ENCODE data around the gene RSBN1.

RSBN1 gene

DNA sequence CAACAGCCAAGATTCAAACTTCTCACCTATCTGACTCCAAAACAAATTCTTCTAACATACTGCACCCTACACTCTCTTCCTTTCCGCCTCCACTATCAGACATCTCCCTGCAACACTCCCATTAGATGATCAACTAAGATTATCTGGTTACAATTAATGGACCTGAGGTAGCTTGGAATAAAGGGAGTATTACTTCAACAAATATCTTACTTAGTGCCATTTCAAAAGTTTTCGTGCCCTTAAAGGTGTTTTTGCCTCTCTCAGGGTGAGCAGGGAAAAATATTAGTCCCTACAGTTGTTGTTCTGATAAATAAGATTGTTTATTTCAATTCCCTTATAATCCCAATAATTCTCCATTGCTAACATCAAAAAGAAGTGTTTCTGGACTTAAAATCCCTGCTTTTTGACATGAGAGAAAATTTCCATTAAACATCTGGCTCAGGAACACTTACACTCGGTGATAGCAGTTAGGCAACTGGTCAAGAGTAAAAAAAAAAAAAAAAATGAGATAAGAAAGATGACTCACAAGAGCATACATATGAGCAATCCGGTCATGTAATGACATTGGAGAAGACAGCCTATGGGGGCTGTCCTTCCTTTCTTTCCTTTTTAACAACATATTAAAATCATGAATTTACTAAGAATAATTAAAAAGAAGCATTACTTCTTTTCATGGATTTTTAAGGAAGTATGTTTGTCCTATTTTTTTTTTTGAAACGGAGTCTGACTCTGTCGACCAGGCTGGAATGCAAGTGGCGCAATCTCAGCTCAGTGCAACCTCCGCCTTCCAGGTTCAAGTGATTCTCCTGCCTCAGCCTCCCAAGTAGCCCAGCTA, 7.6 kb downstream of the RSBN1 start (continued):
- TF ChIP-seq MEIS1 (CRISPR knock-in tag; IDR thresholded peaks at IDR 0.05; ENCODE audit: borderline replicate concordance) (no peak), OVOL3 (tag by site-specific recombination; IDR thresholded peaks at IDR 0.05) (no peak), ZNF366 (tag by site-specific recombination; conservative IDR thresholded peaks at IDR 0.05) (peak; percentile 68), ZNF600 (tag by site-specific recombination; IDR thresholded peaks at IDR 0.05) (no peak), ZNF112 (tag by site-specific recombination; IDR thresholded peaks at IDR 0.05) (no peak), ZNF391 (tag by site-specific recombination; IDR thresholded peaks at IDR 0.05; ENCODE audit: borderline replicate concordance, low read depth) (no peak), ZNF23 (tag by site-specific recombination; IDR thresholded peaks at IDR 0.05; ENCODE audit: borderline replicate concordance) (no peak), ZXDB (tag by site-specific recombination; IDR thresholded peaks at IDR 0.05) (0 out of 2 replicates have a peak, but pooled peaks have one; percentile 38)
- TF ChIP-seq, protein P1, sequence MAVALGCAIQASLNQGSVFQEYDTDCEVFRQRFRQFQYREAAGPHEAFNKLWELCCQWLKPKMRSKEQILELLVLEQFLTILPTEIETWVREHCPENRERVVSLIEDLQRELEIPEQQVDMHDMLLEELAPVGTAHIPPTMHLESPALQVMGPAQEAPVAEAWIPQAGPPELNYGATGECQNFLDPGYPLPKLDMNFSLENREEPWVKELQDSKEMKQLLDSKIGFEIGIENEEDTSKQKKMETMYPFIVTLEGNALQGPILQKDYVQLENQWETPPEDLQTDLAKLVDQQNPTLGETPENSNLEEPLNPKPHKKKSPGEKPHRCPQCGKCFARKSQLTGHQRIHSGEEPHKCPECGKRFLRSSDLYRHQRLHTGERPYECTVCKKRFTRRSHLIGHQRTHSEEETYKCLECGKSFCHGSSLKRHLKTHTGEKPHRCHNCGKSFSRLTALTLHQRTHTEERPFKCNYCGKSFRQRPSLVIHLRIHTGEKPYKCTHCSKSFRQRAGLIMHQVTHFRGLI (tag by site-specific recombination; IDR thresholded peaks at IDR 0.05) = no peak

DNA sequence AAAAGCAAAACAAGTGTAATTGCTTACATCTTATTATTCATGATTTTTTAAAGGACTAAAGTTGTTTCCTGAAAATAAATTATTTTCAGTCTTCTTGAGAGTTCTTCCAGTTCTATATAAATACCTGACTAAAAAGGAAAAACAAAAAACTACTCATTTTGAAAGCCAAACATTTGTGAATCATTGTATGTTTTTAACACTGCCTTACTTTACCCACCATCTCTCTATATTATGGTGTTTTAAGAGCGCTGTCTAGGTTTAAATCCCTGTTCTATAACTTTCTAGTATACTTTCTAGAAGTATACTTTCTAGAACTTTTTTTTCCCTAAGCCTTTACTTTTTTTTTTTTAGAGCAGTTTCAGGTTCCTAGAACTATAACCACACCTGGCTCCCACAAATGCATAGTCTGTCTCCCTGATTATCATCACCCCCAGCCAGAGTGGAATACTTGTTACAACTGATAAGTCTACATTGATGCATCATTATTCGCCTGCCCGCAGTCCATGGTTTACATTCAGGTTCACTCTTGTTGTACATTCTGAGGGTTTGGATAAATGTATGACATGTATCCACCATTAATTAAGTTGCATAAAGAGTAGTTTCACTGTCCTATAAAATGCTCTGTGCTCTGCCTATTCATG, 9.8 kb downstream of the RSBN1 start:
- peaks cover 10% of the 10 kb centered on the region for H3K4me1 ChIP-seq (ENCODE audit: control insufficient read depth, insufficient read depth, low read length)
- POLR2A ChIA-PET = no interaction called here
- no peak for TF ChIP-seq ZNF433 (tag by site-specific recombination; IDR thresholded peaks at IDR 0.05; ENCODE audit: low read depth)
- no peak for TF ChIP-seq ZNF677 (tag by site-specific recombination; IDR thresholded peaks at IDR 0.05)
- 0 out of 2 replicates have a peak, but pooled peaks have one; percentile 23 for TF ChIP-seq PRDM1 (tag by site-specific recombination; IDR thresholded peaks at IDR 0.05)
- no peak for TF ChIP-seq ZNF791 (tag by site-specific recombination; IDR thresholded peaks at IDR 0.05)
- TF ChIP-seq ZXDB (tag by site-specific recombination; IDR thresholded peaks at IDR 0.05) = no peak
- peak; percentile 33 for TF ChIP-seq SETDB1 (IDR thresholded peaks at IDR 0.05; ENCODE audit: insufficient read length, low read length)
- no peak for TF ChIP-seq ZBTB8A (tag by site-specific recombination; IDR thresholded peaks at IDR 0.05)
- TF ChIP-seq ZBTB7A (tag by site-specific recombination; IDR thresholded peaks at IDR 0.05; ENCODE audit: low read depth) = no peak
- no peak for TF ChIP-seq ZNF132 (tag by site-specific recombination; IDR thresholded peaks at IDR 0.05; ENCODE audit: borderline replicate concordance)
- no peak overlapping the region for H3K4me3 ChIP-seq (ENCODE audit: low read depth, low read length)
- CTCF ChIA-PET = no interaction called here
- H3K27ac ChIP-seq (ENCODE audit: extremely low read depth, low read depth, low read length) = no peak overlapping the region
- peaks cover 0 to 5% of the 10 kb centered on the region in 2 experiments; a peak in 1 of 3 replicates for H3K36me3 ChIP-seq (ENCODE audit: control insufficient read depth in 2 of 2, insufficient read depth in 1 of 2, low read length in 2 of 2)
- no peaks in the 10 kb centered on the region for H3K9me3 ChIP-seq (ENCODE audit: control insufficient read depth, insufficient read depth, low read depth, low read length)

DNA sequence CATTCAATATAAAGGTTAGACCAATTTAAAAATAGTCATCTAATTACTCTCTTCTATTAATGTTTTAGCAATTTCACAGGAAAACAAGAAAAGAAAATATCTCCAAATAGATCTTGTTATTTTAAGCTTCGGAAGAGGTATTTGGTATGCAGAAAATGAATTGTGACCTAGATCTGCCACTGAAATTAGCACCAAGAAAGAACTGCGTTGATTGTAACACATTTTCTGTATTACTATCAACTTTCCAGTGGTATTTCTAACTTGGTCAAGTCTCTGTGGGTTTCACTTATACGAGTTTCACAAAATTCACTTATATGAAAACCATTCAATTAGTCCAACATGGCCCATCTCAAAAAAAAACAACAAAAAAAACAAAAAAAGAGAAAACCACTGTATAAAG, 11.8 kb downstream of the RSBN1 start:
- CTCF ChIA-PET = interaction anchor here (0.6 kb wide), 1 partner anchor 13 kb away, joined by 3 read pairs; no protein-coding TSS in a partner anchor
- Histone ChIP-seq H3K4me1 (ENCODE audit: control insufficient read depth, insufficient read depth, low read length) (peaks cover 10% of the 10 kb centered on the region), H3K36me3 (ENCODE audit: control insufficient read depth in 2 of 2, insufficient read depth in 1 of 2, low read length in 2 of 2) (peaks cover 0 to 22% of the 10 kb centered on the region in 2 experiments; a peak in 1 of 3 replicates), H3K4me3 (ENCODE audit: low read depth, low read length) (no peak overlapping the region), H3K27ac (ENCODE audit: extremely low read depth, low read depth, low read length) (no peak overlapping the region), H3K9me3 (ENCODE audit: control insufficient read depth, insufficient read depth, low read depth, low read length) (no peaks in the 10 kb centered on the region)
- TF ChIP-seq, protein P2, sequence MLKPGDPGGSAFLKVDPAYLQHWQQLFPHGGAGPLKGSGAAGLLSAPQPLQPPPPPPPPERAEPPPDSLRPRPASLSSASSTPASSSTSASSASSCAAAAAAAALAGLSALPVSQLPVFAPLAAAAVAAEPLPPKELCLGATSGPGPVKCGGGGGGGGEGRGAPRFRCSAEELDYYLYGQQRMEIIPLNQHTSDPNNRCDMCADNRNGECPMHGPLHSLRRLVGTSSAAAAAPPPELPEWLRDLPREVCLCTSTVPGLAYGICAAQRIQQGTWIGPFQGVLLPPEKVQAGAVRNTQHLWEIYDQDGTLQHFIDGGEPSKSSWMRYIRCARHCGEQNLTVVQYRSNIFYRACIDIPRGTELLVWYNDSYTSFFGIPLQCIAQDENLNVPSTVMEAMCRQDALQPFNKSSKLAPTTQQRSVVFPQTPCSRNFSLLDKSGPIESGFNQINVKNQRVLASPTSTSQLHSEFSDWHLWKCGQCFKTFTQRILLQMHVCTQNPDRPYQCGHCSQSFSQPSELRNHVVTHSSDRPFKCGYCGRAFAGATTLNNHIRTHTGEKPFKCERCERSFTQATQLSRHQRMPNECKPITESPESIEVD (tag by site-specific recombination; IDR thresholded peaks at IDR 0.05) = 0 out of 2 replicates have a peak, but pooled peaks have one; percentile 6
- TF ChIP-seq ZNF366 (tag by site-specific recombination; conservative IDR thresholded peaks at IDR 0.05) = no peak
- no peak for TF ChIP-seq ZNF391 (tag by site-specific recombination; IDR thresholded peaks at IDR 0.05; ENCODE audit: borderline replicate concordance, low read depth)
- TF ChIP-seq, protein P3, sequence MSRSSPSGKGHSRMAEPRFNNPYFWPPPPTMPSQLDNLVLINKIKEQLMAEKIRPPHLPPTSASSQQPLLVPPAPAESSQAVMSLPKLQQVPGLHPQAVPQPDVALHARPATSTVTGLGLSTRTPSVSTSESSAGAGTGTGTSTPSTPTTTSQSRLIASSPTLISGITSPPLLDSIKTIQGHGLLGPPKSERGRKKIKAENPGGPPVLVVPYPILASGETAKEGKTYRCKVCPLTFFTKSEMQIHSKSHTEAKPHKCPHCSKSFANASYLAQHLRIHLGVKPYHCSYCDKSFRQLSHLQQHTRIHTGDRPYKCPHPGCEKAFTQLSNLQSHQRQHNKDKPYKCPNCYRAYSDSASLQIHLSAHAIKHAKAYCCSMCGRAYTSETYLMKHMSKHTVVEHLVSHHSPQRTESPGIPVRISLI (tag by site-specific recombination; IDR thresholded peaks at IDR 0.05) = 0 out of 2 replicates have a peak, but pooled peaks have one; percentile 20
- TF ChIP-seq PRDM1 (tag by site-specific recombination; IDR thresholded peaks at IDR 0.05) = 0 out of 2 replicates have a peak, but pooled peaks have one; percentile 36
- no peak for TF ChIP-seq ZNF521 (tag by site-specific recombination; IDR thresholded peaks at IDR 0.05)
- POLR2A ChIA-PET = interaction anchor here (1.4 kb wide), 1 partner anchor 104 kb away, joined by 3 read pairs; the partner anchor contains the start of genes AP4B1 and DCLRE1B

Measured in HEK293 (cell line).